MCF 10A (cell line): ENCODE measurements around the gene MAPK1IP1L. TPM values are rescaled to one million over a fixed set of nuclear protein-coding genes. Genes with fewer than 3 reads are reported as not detected.

Experiments
- Bru-seq: library from RNA; stranded (reverse); fragments of 400-500 nt; gene quantifications from one replicate; lab custom pipeline; 2021; lab: Mats Ljungman, UMichigan
- BruChase-seq, 2 experiments: library from RNA; stranded (reverse); fragments of 400-500 nt; gene quantifications; one replicate each; lab custom pipeline; 2021; lab: Mats Ljungman, UMichigan
- BruUV-seq: library from RNA; stranded (reverse); fragments of 400-500 nt; replicated peaks from 2 replicates; lab custom pipeline; 2021; lab: Mats Ljungman, UMichigan
- CTCF ChIA-PET: fragments of 300-600 bp; sonication (Branson Sonifier 250); formaldehyde crosslinking; extraction: SDS; loops from one replicate; lab custom pipeline; 2021; ENCODE audit warnings: antibody characterized with exemption, inconsistent platforms; lab: Yijun Ruan, JAX
- POLR2A ChIA-PET: fragments of 300-600, 350-650 bp; sonication (Branson Sonifier 250); formaldehyde crosslinking; extraction: SDS; loops from one replicate; lab custom pipeline; 2020; ENCODE audit warnings: antibody characterized with exemption, inconsistent platforms; lab: Yijun Ruan, JAX
- DNase-seq: peaks from one replicate; pipeline ENCODE4 v3.0.0-alpha.2; 2018; ENCODE audit not compliant: unreplicated experiment
- H3K27ac Mint-ChIP-seq: one replicate; pipeline ENCODE4 v1.8.0; 2022; ENCODE audit warnings: mild to moderate bottlenecking, low read depth, mixed read lengths; ENCODE audit not compliant: unreplicated experiment
- H3K27me3 Mint-ChIP-seq: one replicate; pipeline ENCODE4 v1.8.0; 2022; ENCODE audit warnings: mixed read lengths; ENCODE audit not compliant: insufficient read depth, unreplicated experiment
- H3K36me3 Mint-ChIP-seq: one replicate; pipeline ENCODE4 v1.8.0; 2022; ENCODE audit warnings: mild to moderate bottlenecking, moderate library complexity, mixed read lengths; ENCODE audit not compliant: insufficient read depth, unreplicated experiment
- H3K4me1 Mint-ChIP-seq: one replicate; pipeline ENCODE4 v1.8.0; 2022; ENCODE audit warnings: mixed read lengths; ENCODE audit not compliant: insufficient read depth, unreplicated experiment
- H3K4me3 Mint-ChIP-seq: one replicate; pipeline ENCODE4 v1.8.0; 2022; ENCODE audit warnings: mild to moderate bottlenecking, moderate library complexity, mixed read lengths; ENCODE audit not compliant: unreplicated experiment
- H3K9me3 Mint-ChIP-seq: one replicate; pipeline ENCODE4 v1.8.0; 2022; ENCODE audit warnings: mixed read lengths; ENCODE audit not compliant: unreplicated experiment
- CTCF ChIP-seq: fragments of 200-600 bp; IDR thresholded peaks from one replicate; pipeline ENCODE4 v1.8.0; 2022; ENCODE audit warnings: antibody characterized with exemption, mild to moderate bottlenecking; ENCODE audit not compliant: unreplicated experiment
- intact Hi-C: fragments of 100-400 bp; cut with micrococcal nuclease; formaldehyde crosslinking; loops from 2 replicates; pipeline ENCODE4 v1.14.1; 2022
- long read RNA-seq: library from polyadenylated mRNA; stranded (forward); transcript quantifications from one replicate; pipeline ENCODE4 v2.0.0, GENCODE V29; 2022
- total RNA-seq: library from RNA; stranded (reverse); gene quantifications from 2 replicates; pipeline ENCODE4 v1.2.3, GENCODE V29; 2022

MAPK1IP1L gene
- 118 and 123 TPM in 2 replicates for total RNA-seq
- percentile 98 among the genes with signal in this experiment for Bru-seq, nascent RNA
- percentile 99 among the genes with signal in this experiment for BruChase-seq, experiment 1, labeled RNA remaining after a 6-hour chase
- BruChase-seq, experiment 2, labeled RNA remaining after a 2-hour chase: percentile 99 among the genes with signal in this experiment
- long read RNA-seq, partial matches to known transcripts: 26 of 225 reads
- long read RNA-seq, other reads (novel, unspliced or antisense): 199 of 225 reads

DNA sequence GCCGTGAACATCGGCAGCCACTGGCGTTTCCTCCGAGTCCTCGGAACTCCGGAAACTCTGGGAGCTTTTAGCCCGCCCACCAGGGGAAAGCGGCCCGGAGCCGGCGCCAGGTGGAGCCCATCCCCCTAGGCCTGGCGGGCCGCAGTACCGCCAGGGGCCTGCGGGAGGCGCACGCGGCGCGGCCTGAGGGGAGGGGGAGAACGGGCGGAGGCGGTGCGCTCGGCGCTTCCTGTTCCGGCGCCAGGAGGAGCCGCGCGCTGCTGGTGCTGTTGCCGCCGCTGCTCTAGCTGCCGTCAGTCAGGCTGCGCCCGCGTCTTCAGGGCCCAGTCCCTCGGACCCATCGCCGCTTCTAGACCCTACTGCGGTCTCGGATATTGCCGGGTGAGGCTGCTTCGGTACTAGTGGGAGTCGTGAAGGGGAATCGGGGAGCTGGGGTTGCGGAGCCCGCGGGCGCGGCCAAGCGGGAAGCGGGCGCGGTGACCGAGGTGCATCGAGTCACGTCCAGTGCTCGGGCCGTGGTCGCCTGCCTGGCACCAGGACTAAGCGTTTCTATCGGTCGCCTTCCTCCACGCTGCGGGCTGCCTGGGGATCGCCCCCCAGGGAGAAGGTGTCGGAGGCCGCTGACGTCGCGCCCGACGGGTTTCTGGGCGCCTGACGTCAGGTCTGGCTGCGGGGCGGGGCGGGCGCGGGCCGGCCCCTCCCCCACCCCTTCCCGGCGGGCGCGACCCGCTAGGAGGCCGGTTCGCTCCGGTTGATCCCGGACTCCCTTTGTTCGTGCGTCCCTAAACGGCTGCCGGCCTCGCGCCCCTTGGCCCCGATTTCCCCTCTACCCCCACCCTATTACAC is at the start of gene MAPK1IP1L:
Gene MAPK1IP1L (plus strand): TSS at position 225 of the 846 bp plus-strand sequence. CDS start 10,037 bp downstream, outside the sequence.
- H3K27ac Mint-ChIP-seq: peak within 1 kb of the TSS; percentile 98
- no peaks in the 10 kb centered on the region for H3K9me3 Mint-ChIP-seq
- H3K27me3 Mint-ChIP-seq: no peaks in the 10 kb centered on the region
- H3K36me3 Mint-ChIP-seq: peaks cover 43% of the 10 kb centered on the region
- intact Hi-C loops: loop anchor here (1.0 to 2.0 kb wide), 3 partner anchors 38 to 110 kb away; partner anchors contain the start of gene LGALS3
- ChIA-PET CTCF (interaction anchor here (0.6 to 2.6 kb wide), 31 partner anchors 8 to 425 kb away, joined by 3 to 33 read pairs (median 4); partner anchors contain the start of genes SOCS4 and WDHD1), POLR2A (interaction anchor here (0.6 to 6.7 kb wide), 45 partner anchors 8 to 1449 kb away, joined by 3 to 356 read pairs (median 5); partner anchors contain the start of genes LGALS3, SOCS4 and WDHD1)
- TF ChIP-seq CTCF: peak; percentile 99
- H3K4me1 Mint-ChIP-seq: peaks cover 16% of the 10 kb centered on the region
- DNase-seq: peak; percentile 94
- peak within 1 kb of the TSS; percentile 83 for H3K4me3 Mint-ChIP-seq
- no TSS peak for BruUV-seq

- intact Hi-C loops: no loop called here
These were observed 46.4 kb upstream of the MAPK1IP1L start for GRCh38 chr14:55005071-55005470.

GRCh38 chr14:55015006-55015405 is 36.4 kb upstream of the MAPK1IP1L start:
- POLR2A ChIA-PET: interaction anchor here (0.8 to 1.7 kb wide), 4 partner anchors 11 to 36 kb away, joined by 3 to 15 read pairs (median 3); partner anchors contain the start of genes MAPK1IP1L, SOCS4 and WDHD1
- H3K4me1 Mint-ChIP-seq: peaks cover 5% of the 10 kb centered on the region
- no peak for DNase-seq
- TF ChIP-seq CTCF: no peak
- H3K27ac Mint-ChIP-seq: no peak overlapping the region
- H3K27me3 Mint-ChIP-seq: no peaks in the 10 kb centered on the region
- BruUV-seq: no TSS peak
- H3K9me3 Mint-ChIP-seq: no peaks in the 10 kb centered on the region
- peaks cover 17% of the 10 kb centered on the region for H3K36me3 Mint-ChIP-seq
- intact Hi-C loops: no loop called here
- no peak overlapping the region for H3K4me3 Mint-ChIP-seq
- CTCF ChIA-PET: interaction anchor here (0.6 to 1.4 kb wide), 4 partner anchors 37 to 149 kb away, joined by 3 to 6 read pairs (median 4); partner anchors contain the start of gene MAPK1IP1L

More at GRCh38 chr14:55005071-55005470, 46.4 kb upstream of the MAPK1IP1L start:
- H3K9me3 Mint-ChIP-seq: no peaks in the 10 kb centered on the region
- no peaks in the 10 kb centered on the region for H3K4me1 Mint-ChIP-seq
- H3K27me3 Mint-ChIP-seq: no peaks in the 10 kb centered on the region
- peaks cover 29% of the 10 kb centered on the region for H3K36me3 Mint-ChIP-seq
- POLR2A ChIA-PET: interaction anchor here (0.5 to 0.7 kb wide), 3 partner anchors 21 to 51 kb away, joined by 3 to 5 read pairs (median 3); no protein-coding TSS in a partner anchor
- BruUV-seq: no TSS peak
- DNase-seq: no peak
- no peak overlapping the region for H3K27ac Mint-ChIP-seq
- no peak for TF ChIP-seq CTCF
- CTCF ChIA-PET: interaction anchor here (0.6 kb wide), 1 partner anchor 24 kb away, joined by 5 read pairs; no protein-coding TSS in a partner anchor
- no peak overlapping the region for H3K4me3 Mint-ChIP-seq
